MM.1S (cell line): Measurements from ENCODE around the gene TMC6.

Experiments used
- CTCF ChIP-seq: fragments of 300-600 bp; sonication (generic); IDR thresholded peaks from 2 replicates; pipeline ENCODE4 v1.5.1; 2016; ENCODE audit warnings: antibody characterized with exemption, low read length, mixed read lengths
- EZH2 ChIP-seq: fragments of 300-600 bp; sonication (generic); optimal IDR thresholded peaks from 2 replicates; pipeline ENCODE3; 2017; ENCODE audit warnings: low read depth, mild to moderate bottlenecking, antibody characterized with exemption, low read length, mixed read lengths

- TF ChIP-seq CTCF (peak; percentile 50), EZH2 (no peak)
Measured at GRCh38 chr17:78174346-78174869, 45.9 kb upstream of the TMC6 start.
